Neuronal stem cell (in vitro differentiated cells): ENCODE measurements around the gene ROS1.

Experiments
- DNase-seq: peaks from one replicate; pipeline ENCODE4 v3.0.0-alpha.2; 2013; ENCODE audit warnings: low spot score
- H2AFZ ChIP-seq: one replicate; pipeline ENCODE4 v1.6.1; 2013; ENCODE audit warnings: mild to moderate bottlenecking, low read length, inconsistent platforms
- H2AK5ac ChIP-seq: 2 replicates; pipeline ENCODE4 v1.6.1; 2013; ENCODE audit warnings: low read depth, mild to moderate bottlenecking, inconsistent platforms, low read length, moderate library complexity, mixed read lengths
- H2BK120ac ChIP-seq: 2 replicates; pipeline ENCODE4 v1.6.1; 2013; ENCODE audit warnings: low read depth, mild to moderate bottlenecking, inconsistent platforms, low read length, moderate library complexity, mixed read lengths
- H2BK12ac ChIP-seq: one replicate; pipeline ENCODE4 v1.6.1; 2013; ENCODE audit warnings: low read length, inconsistent platforms
- H2BK15ac ChIP-seq: 2 replicates; pipeline ENCODE4 v1.6.1; 2013; ENCODE audit warnings: mild to moderate bottlenecking, low read length, inconsistent platforms, mixed read lengths
- H2BK5ac ChIP-seq: one replicate; pipeline ENCODE4 v1.6.1; 2013; ENCODE audit warnings: inconsistent platforms, mild to moderate bottlenecking, low read length, moderate library complexity
- H3K14ac ChIP-seq: one replicate; pipeline ENCODE4 v1.6.1; 2013; ENCODE audit warnings: low read length, inconsistent platforms
- H3K18ac ChIP-seq: 2 replicates; pipeline ENCODE4 v1.6.1; 2013; ENCODE audit warnings: low read length, inconsistent platforms
- H3K23ac ChIP-seq: 2 replicates; pipeline ENCODE4 v1.6.1; 2013; ENCODE audit warnings: low read depth, mild to moderate bottlenecking, mixed read lengths, low read length, inconsistent platforms; ENCODE audit not compliant: poor library complexity
- H3K27ac ChIP-seq: replicated peaks from 3 replicates; pipeline ENCODE4 v1.5.1; 2013; ENCODE audit warnings: low read length, inconsistent platforms
- H3K27me3 ChIP-seq, 3 experiments: 2 replicates each; pipeline ENCODE4 v1.6.1; 2013; ENCODE audit warnings: low read length in 3 of 3, mild to moderate bottlenecking in 2 of 3, inconsistent platforms in 1 of 3, low read depth in 1 of 3, mixed read lengths in 1 of 3, moderate library complexity in 1 of 3; ENCODE audit not compliant: control insufficient read depth in 3 of 3, insufficient read depth in 3 of 3
- H3K36me3 ChIP-seq, 2 donors: replicated peaks in 1 of 2; 2 replicates each; pipeline ENCODE4 v1.6.1; 2013; ENCODE audit warnings: low read length in 2 of 2; ENCODE audit not compliant: control insufficient read depth in 2 of 2, insufficient read depth in 2 of 2
- H3K4ac ChIP-seq: 2 replicates; pipeline ENCODE4 v1.6.1; 2013; ENCODE audit warnings: inconsistent platforms, mild to moderate bottlenecking, low read length, moderate library complexity
- H3K4me1 ChIP-seq, 2 donors: 1 replicate in 1 of 2; 2 replicates in 1 of 2; pipeline ENCODE4 v1.6.1; 2013; ENCODE audit warnings: low read length in 2 of 2, low read depth in 1 of 2; ENCODE audit not compliant: control insufficient read depth in 2 of 2, insufficient read depth in 1 of 2
- H3K4me2 ChIP-seq: one replicate; pipeline ENCODE4 v1.6.1; 2013; ENCODE audit warnings: mild to moderate bottlenecking, low read length, inconsistent platforms; ENCODE audit not compliant: insufficient read depth, poor library complexity, severe bottlenecking
- H3K4me3 ChIP-seq, 2 donors: 2 replicates each; pipeline ENCODE4 v1.5.1; 2013; ENCODE audit warnings: low read length in 2 of 2, mild to moderate bottlenecking in 2 of 2, inconsistent platforms in 1 of 2, moderate library complexity in 1 of 2
- H3K79me1 ChIP-seq: one replicate; pipeline ENCODE4 v1.6.1; 2013; ENCODE audit warnings: low read depth, mild to moderate bottlenecking, inconsistent platforms, low read length, moderate library complexity
- H3K9ac ChIP-seq: one replicate; pipeline ENCODE4 v1.6.1; 2013; ENCODE audit warnings: mild to moderate bottlenecking, low read depth, low read length, inconsistent platforms; ENCODE audit not compliant: poor library complexity
- H3K9me3 ChIP-seq, 2 donors: replicated peaks in 1 of 2; 2 replicates each; pipeline versions ENCODE3 to v1.6.1; 2013; ENCODE audit warnings: low read length in 2 of 2, mild to moderate bottlenecking in 2 of 2, inconsistent platforms in 1 of 2, low read depth in 1 of 2, mixed read lengths in 1 of 2, moderate library complexity in 1 of 2; ENCODE audit not compliant: control insufficient read depth in 2 of 2, insufficient read depth in 1 of 2
- H4K8ac ChIP-seq: one replicate; pipeline ENCODE4 v1.6.1; 2013; ENCODE audit warnings: low read depth, mild to moderate bottlenecking, inconsistent platforms, low read length, moderate library complexity
- H4K91ac ChIP-seq: one replicate; pipeline ENCODE4 v1.6.1; 2013; ENCODE audit warnings: low read length, low read depth, mild to moderate bottlenecking, inconsistent platforms; ENCODE audit not compliant: poor library complexity
- WGBS, 2 donors: extraction: QIAGEN DNeasy Blood & Tissue Kit; methylation state at CpG; one replicate each; pipeline ENCODE4 v1.1.7; 2013; ENCODE audit warnings: missing lambda C conversion rate in 2 of 2, mixed read lengths in 1 of 2; ENCODE audit not compliant: insufficient read length in 2 of 2, insufficient replicate concordance in 1 of 2; ENCODE audit errors: extremely low coverage in 2 of 2; 5-methylcytosine and 5-hydroxymethylcytosine counted together

The ROS1 gene

GRCh38 chr6:117264692-117265409 lies 160.9 kb downstream of the ROS1 start:
- peaks cover 0 to 9% of the 10 kb centered on the region in 2 donors for H3K4me1 ChIP-seq
- peak overlapping the region; percentile 54 for H3K4me2 ChIP-seq
- no peaks in the 10 kb centered on the region for H3K9me3 ChIP-seq
- H3K27ac ChIP-seq, result no peak overlapping the region
- no peaks in the 10 kb centered on the region for H3K36me3 ChIP-seq
- H3K23ac ChIP-seq, result no peak overlapping the region
- peak overlapping the region; percentile 4 to 69 for H3K4me3 ChIP-seq
- no peaks in the 10 kb centered on the region for H3K79me1 ChIP-seq
- no peak overlapping the region for H2BK120ac ChIP-seq
- H2BK5ac ChIP-seq, result peak overlapping the region; percentile 53
- no peak overlapping the region for H2BK15ac ChIP-seq
- H4K8ac ChIP-seq, result no peak overlapping the region
- no peak overlapping the region for H2BK12ac ChIP-seq
- H3K4ac ChIP-seq, result no peak overlapping the region
- H3K18ac ChIP-seq, result peak overlapping the region; percentile 85
- peak overlapping the region; percentile 44 for H3K9ac ChIP-seq
- peak overlapping the region; percentile 14 for H3K14ac ChIP-seq
- H4K91ac ChIP-seq, result no peak overlapping the region
- no CpG with 5 or more reads among the region's 39 CpGs for WGBS, 2 donors
- peak overlapping the region; percentile 84 for H2AFZ ChIP-seq
- H2AK5ac ChIP-seq, result peak overlapping the region; percentile 70
- H3K27me3 ChIP-seq, result peaks cover 36 to 95% (median 77%) of the 10 kb centered on the region in 3 experiments
- DNase-seq, result no peak

- H4K91ac ChIP-seq, result no peak overlapping the region
- no peak overlapping the region for H3K27ac ChIP-seq
- peak overlapping the region; percentile 85 for H3K18ac ChIP-seq
- H2BK12ac ChIP-seq, result no peak overlapping the region
- H2AK5ac ChIP-seq, result peak overlapping the region; percentile 70
- H3K9me3 ChIP-seq, result no peaks in the 10 kb centered on the region
- no peak overlapping the region for H3K14ac ChIP-seq
- H3K4me3 ChIP-seq, result no peak overlapping the region
- no peak overlapping the region for H2BK15ac ChIP-seq
- no peaks in the 10 kb centered on the region for H3K36me3 ChIP-seq
- no peak overlapping the region for H4K8ac ChIP-seq
- no peaks in the 10 kb centered on the region for H3K79me1 ChIP-seq
- no CpG with 5 or more reads among the region's 8 CpGs for WGBS, 2 donors
- no peak overlapping the region for H3K4ac ChIP-seq
- no peak overlapping the region for H3K23ac ChIP-seq
- H2BK5ac ChIP-seq, result peak overlapping the region; percentile 53
- H2AFZ ChIP-seq, result peak overlapping the region; percentile 84
- no peak for DNase-seq
- H3K4me1 ChIP-seq, result peaks cover 0 to 9% of the 10 kb centered on the region in 2 donors
- H3K27me3 ChIP-seq, result peaks cover 36 to 90% (median 72%) of the 10 kb centered on the region in 3 experiments
- H3K4me2 ChIP-seq, result peak overlapping the region; percentile 54
- no peak overlapping the region for H2BK120ac ChIP-seq
- no peak overlapping the region for H3K9ac ChIP-seq
Measured at GRCh38 chr6:117264369-117264691, 161.4 kb downstream of the ROS1 start.

DNA sequence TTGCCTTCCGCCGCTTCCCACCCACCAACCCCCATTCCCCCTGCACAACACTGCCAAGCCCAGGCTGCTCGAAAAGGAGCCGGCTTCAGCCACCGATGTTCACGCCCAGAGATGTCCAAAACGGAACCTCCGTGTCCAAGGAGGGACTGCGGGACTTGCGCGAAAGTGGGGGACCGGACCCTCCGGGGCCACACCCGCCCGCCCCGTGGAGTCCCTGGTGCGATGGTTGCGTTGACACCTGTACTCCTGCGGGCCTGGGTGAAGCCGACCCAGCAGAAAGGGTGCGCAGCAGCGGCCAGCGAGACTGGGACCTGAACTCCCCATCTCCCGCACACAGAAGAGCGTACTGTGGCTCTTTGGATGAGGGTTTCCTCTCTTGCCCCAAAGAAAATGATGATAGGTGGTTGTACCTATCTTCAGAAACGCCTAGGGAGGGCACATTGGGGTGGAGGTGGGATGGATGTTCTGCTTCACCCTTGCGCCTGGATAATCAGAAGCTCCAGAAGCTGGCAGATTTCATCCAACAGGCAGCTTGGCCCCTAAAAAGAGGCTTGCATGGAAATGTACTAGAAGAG lies 162.3 kb downstream of the ROS1 start:
- Histone ChIP-seq H2BK12ac (no peak overlapping the region), H4K91ac (no peak overlapping the region), H3K79me1 (no peaks in the 10 kb centered on the region), H3K4me1 (peaks cover 0 to 9% of the 10 kb centered on the region in 2 donors), H3K14ac (no peak overlapping the region), H2BK15ac (no peak overlapping the region), H3K27me3 (peaks cover 31 to 86% (median 63%) of the 10 kb centered on the region in 3 experiments), H2BK120ac (no peak overlapping the region), H2AK5ac (no peak overlapping the region), H3K18ac (no peak overlapping the region), H3K4me3 (no peak overlapping the region), H3K9me3 (no peaks in the 10 kb centered on the region), H3K23ac (no peak overlapping the region), H2AFZ (no peak overlapping the region), H3K36me3 (no peaks in the 10 kb centered on the region), H4K8ac (no peak overlapping the region), H3K27ac (no peak overlapping the region), H3K4ac (no peak overlapping the region), H3K4me2 (no peak overlapping the region), H3K9ac (no peak overlapping the region), H2BK5ac (no peak overlapping the region)
- DNase-seq, result no peak
- no CpG with 5 or more reads among the region's 27 CpGs for WGBS, 2 donors

DNA sequence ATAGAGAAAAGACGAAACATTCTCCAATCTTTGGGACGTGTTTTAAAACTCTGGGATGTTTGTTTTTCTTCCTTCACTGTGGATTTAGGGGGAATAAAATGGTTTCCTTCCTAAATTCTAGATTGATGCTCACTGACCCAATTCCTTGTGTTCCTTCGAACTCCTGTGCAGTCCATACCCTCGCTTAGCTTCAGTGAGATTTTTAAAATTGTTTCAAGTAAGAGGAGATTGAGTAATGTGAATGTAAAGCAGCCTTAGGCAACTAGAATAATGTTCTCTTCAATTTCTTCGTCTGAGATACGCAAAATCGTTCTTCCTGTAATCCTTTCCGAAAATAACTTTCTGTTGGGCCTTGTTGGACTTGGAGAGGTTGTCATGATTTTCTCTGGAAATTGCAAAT lies 162.9 kb downstream of the ROS1 start:
- WGBS, 2 donors, result no CpG with 5 or more reads among the region's 8 CpGs
- no peak overlapping the region for H3K4me3 ChIP-seq
- H3K4me1 ChIP-seq, result peaks cover 0 to 9% of the 10 kb centered on the region in 2 donors
- no peaks in the 10 kb centered on the region for H3K36me3 ChIP-seq
- no peak overlapping the region for H2AK5ac ChIP-seq
- H3K79me1 ChIP-seq, result no peaks in the 10 kb centered on the region
- no peak overlapping the region for H2AFZ ChIP-seq
- no peak overlapping the region for H3K14ac ChIP-seq
- no peak overlapping the region for H2BK5ac ChIP-seq
- no peak overlapping the region for H3K9ac ChIP-seq
- no peak overlapping the region for H3K18ac ChIP-seq
- no peaks in the 10 kb centered on the region for H3K9me3 ChIP-seq
- H4K8ac ChIP-seq, result no peak overlapping the region
- H3K27me3 ChIP-seq, result peaks cover 25 to 80% (median 57%) of the 10 kb centered on the region in 3 experiments
- H3K23ac ChIP-seq, result no peak overlapping the region
- H2BK15ac ChIP-seq, result no peak overlapping the region
- no peak overlapping the region for H4K91ac ChIP-seq
- H2BK120ac ChIP-seq, result no peak overlapping the region
- H3K4me2 ChIP-seq, result no peak overlapping the region
- DNase-seq, result no peak
- no peak overlapping the region for H2BK12ac ChIP-seq
- H3K27ac ChIP-seq, result no peak overlapping the region
- H3K4ac ChIP-seq, result no peak overlapping the region
